Measurements from ENCODE around the gene RALGPS1.

The RALGPS1 gene

GRCh38 chr9:127022913-127023660 is 108.5 kb downstream of the RALGPS1 start:
- DNase-seq: peak; percentile 7

- no peak for DNase-seq
These were observed 110.5 kb downstream of the RALGPS1 start for GRCh38 chr9:127025042-127025441.

GRCh38 chr9:127027694-127028093 is 113.1 kb downstream of the RALGPS1 start:
- no peak for DNase-seq

GRCh38 chr9:127029548-127029947 is 115.0 kb downstream of the RALGPS1 start:
- no peak for DNase-seq

- no peak for DNase-seq
These were observed 116.5 kb downstream of the RALGPS1 start for GRCh38 chr9:127030814-127031740.

GRCh38 chr9:127032256-127032655 is 117.7 kb downstream of the RALGPS1 start:
- DNase-seq: no peak

GRCh38 chr9:127033061-127033460 is 118.5 kb downstream of the RALGPS1 start:
- DNase-seq: no peak

GRCh38 chr9:127033789-127034188 is 119.2 kb downstream of the RALGPS1 start:
- peak; percentile 49 for DNase-seq

- DNase-seq: no peak
These were observed 120.1 kb downstream of the RALGPS1 start for GRCh38 chr9:127034691-127035090.

- DNase-seq: no peak
These were observed 120.8 kb downstream of the RALGPS1 start for GRCh38 chr9:127035423-127035822.

GRCh38 chr9:127035948-127036347 is 121.4 kb downstream of the RALGPS1 start:
- peak; percentile 51 for DNase-seq

- DNase-seq: no peak
These were observed 121.9 kb downstream of the RALGPS1 start for GRCh38 chr9:127036437-127036836.

GRCh38 chr9:127038531-127038930 is 123.9 kb downstream of the RALGPS1 start:
- DNase-seq: no peak

GRCh38 chr9:127039492-127039891 is 124.9 kb downstream of the RALGPS1 start:
- DNase-seq: no peak

- DNase-seq: no peak
These were observed 130.6 kb downstream of the RALGPS1 start for GRCh38 chr9:127045148-127045547.

- no peak for DNase-seq
These were observed 133.4 kb downstream of the RALGPS1 start for GRCh38 chr9:127047971-127048370.

GRCh38 chr9:127049044-127049443 is 134.5 kb downstream of the RALGPS1 start:
- peak; percentile 75 for DNase-seq

GRCh38 chr9:127049581-127049980 is 135.0 kb downstream of the RALGPS1 start:
- no peak for DNase-seq

GRCh38 chr9:127050152-127050551 is 135.6 kb downstream of the RALGPS1 start:
- DNase-seq: no peak

- no peak for DNase-seq
These were observed 136.0 kb downstream of the RALGPS1 start for GRCh38 chr9:127050591-127051001.

GRCh38 chr9:127051881-127052595 is 137.5 kb downstream of the RALGPS1 start:
- no peak for DNase-seq

GRCh38 chr9:127053057-127053821 is 138.7 kb downstream of the RALGPS1 start:
- DNase-seq: no peak

All from fibroblast of upper back skin (primary cell).